IPS-18a (cell line): ENCODE results near the gene TMEM217.

ENCODE experiments used
- H3K27ac ChIP-seq: one replicate; pipeline ENCODE4 v1.5.1; 2013; ENCODE audit warnings: low read length
- H3K27me3 ChIP-seq: one replicate; pipeline ENCODE4 v1.6.1; 2013; ENCODE audit warnings: mild to moderate bottlenecking, low read length; ENCODE audit not compliant: control insufficient read depth, insufficient read depth
- H3K36me3 ChIP-seq: one replicate; pipeline ENCODE4 v1.6.1; 2013; ENCODE audit warnings: low read depth, low read length; ENCODE audit not compliant: control insufficient read depth
- H3K4me1 ChIP-seq: one replicate; pipeline ENCODE4 v1.6.1; 2013; ENCODE audit warnings: low read depth, low read length; ENCODE audit not compliant: control insufficient read depth
- H3K4me3 ChIP-seq: one replicate; pipeline ENCODE4 v1.5.1; 2013; ENCODE audit warnings: low read length
- H3K9ac ChIP-seq: one replicate; pipeline ENCODE4 v1.6.1; 2013; ENCODE audit warnings: mild to moderate bottlenecking, low read length, moderate library complexity
- H3K9me3 ChIP-seq: one replicate; pipeline ENCODE4 v1.6.1; 2013; ENCODE audit warnings: low read depth, low read length; ENCODE audit not compliant: control insufficient read depth

TMEM217 gene

GRCh38 chr6:37241775-37242428 is 16.0 kb downstream of the TMEM217 start:
- no peak overlapping the region for H3K4me3 ChIP-seq
- no peak overlapping the region for H3K27ac ChIP-seq
- H3K9me3 ChIP-seq, result no peaks in the 10 kb centered on the region
- H3K36me3 ChIP-seq, result no peaks in the 10 kb centered on the region
- no peaks in the 10 kb centered on the region for H3K4me1 ChIP-seq
- H3K9ac ChIP-seq, result no peak overlapping the region
- no peaks in the 10 kb centered on the region for H3K27me3 ChIP-seq

GRCh38 chr6:37241131-37241530 is 16.8 kb downstream of the TMEM217 start:
- Histone ChIP-seq H3K9me3 (no peaks in the 10 kb centered on the region), H3K36me3 (no peaks in the 10 kb centered on the region), H3K9ac (no peak overlapping the region), H3K4me3 (no peak overlapping the region), H3K27me3 (no peaks in the 10 kb centered on the region), H3K4me1 (no peaks in the 10 kb centered on the region), H3K27ac (no peak overlapping the region)

- Histone ChIP-seq H3K9me3 (no peaks in the 10 kb centered on the region), H3K27ac (no peak overlapping the region), H3K9ac (no peak overlapping the region), H3K4me3 (no peak overlapping the region), H3K4me1 (no peaks in the 10 kb centered on the region), H3K27me3 (no peaks in the 10 kb centered on the region), H3K36me3 (no peaks in the 10 kb centered on the region)
Measured at GRCh38 chr6:37239950-37240713, 17.8 kb downstream of the TMEM217 start.

- Histone ChIP-seq H3K27me3 (no peaks in the 10 kb centered on the region), H3K36me3 (no peaks in the 10 kb centered on the region), H3K4me1 (no peaks in the 10 kb centered on the region), H3K27ac (no peak overlapping the region), H3K9ac (no peak overlapping the region), H3K9me3 (no peaks in the 10 kb centered on the region), H3K4me3 (no peak overlapping the region)
Measured at GRCh38 chr6:37239526-37239925, 18.4 kb downstream of the TMEM217 start.

- H3K9ac ChIP-seq, result no peak overlapping the region
- no peaks in the 10 kb centered on the region for H3K36me3 ChIP-seq
- H3K9me3 ChIP-seq, result no peaks in the 10 kb centered on the region
- no peaks in the 10 kb centered on the region for H3K4me1 ChIP-seq
- H3K27me3 ChIP-seq, result no peaks in the 10 kb centered on the region
- no peak overlapping the region for H3K27ac ChIP-seq
- H3K4me3 ChIP-seq, result no peak overlapping the region
Measured at GRCh38 chr6:37238381-37238780, 19.6 kb downstream of the TMEM217 start.

GRCh38 chr6:37237789-37238188 is 20.2 kb downstream of the TMEM217 start:
- Histone ChIP-seq H3K36me3 (no peaks in the 10 kb centered on the region), H3K27ac (no peak overlapping the region), H3K4me1 (no peaks in the 10 kb centered on the region), H3K27me3 (no peaks in the 10 kb centered on the region), H3K4me3 (no peak overlapping the region), H3K9ac (no peak overlapping the region), H3K9me3 (no peaks in the 10 kb centered on the region)

- Histone ChIP-seq H3K9me3 (no peaks in the 10 kb centered on the region), H3K4me3 (no peak overlapping the region), H3K27me3 (no peaks in the 10 kb centered on the region), H3K4me1 (no peaks in the 10 kb centered on the region), H3K36me3 (no peaks in the 10 kb centered on the region), H3K9ac (no peak overlapping the region), H3K27ac (no peak overlapping the region)
Measured at GRCh38 chr6:37236921-37237320, 21.0 kb downstream of the TMEM217 start.

GRCh38 chr6:37233541-37233940 is 24.4 kb downstream of the TMEM217 start:
- H3K27me3 ChIP-seq, result no peaks in the 10 kb centered on the region
- no peak overlapping the region for H3K27ac ChIP-seq
- H3K9ac ChIP-seq, result no peak overlapping the region
- H3K36me3 ChIP-seq, result no peaks in the 10 kb centered on the region
- no peaks in the 10 kb centered on the region for H3K9me3 ChIP-seq
- H3K4me1 ChIP-seq, result no peaks in the 10 kb centered on the region
- H3K4me3 ChIP-seq, result no peak overlapping the region

GRCh38 chr6:37232430-37233017 is 25.4 kb downstream of the TMEM217 start:
- no peak overlapping the region for H3K9ac ChIP-seq
- no peaks in the 10 kb centered on the region for H3K36me3 ChIP-seq
- no peak overlapping the region for H3K4me3 ChIP-seq
- H3K4me1 ChIP-seq, result no peaks in the 10 kb centered on the region
- no peak overlapping the region for H3K27ac ChIP-seq
- H3K27me3 ChIP-seq, result no peaks in the 10 kb centered on the region
- H3K9me3 ChIP-seq, result no peaks in the 10 kb centered on the region

- no peaks in the 10 kb centered on the region for H3K36me3 ChIP-seq
- H3K4me3 ChIP-seq, result no peak overlapping the region
Measured at GRCh38 chr6:37230104-37230503, 27.8 kb downstream of the TMEM217 start.

GRCh38 chr6:37225350-37226169 is 32.4 kb downstream of the TMEM217 start:
- Histone ChIP-seq H3K36me3 (no peaks in the 10 kb centered on the region), H3K4me1 (peaks cover 10% of the 10 kb centered on the region), H3K9me3 (no peaks in the 10 kb centered on the region), H3K27ac (no peak overlapping the region), H3K9ac (no peak overlapping the region), H3K27me3 (no peaks in the 10 kb centered on the region), H3K4me3 (no peak overlapping the region)

More at GRCh38 chr6:37230104-37230503, 27.8 kb downstream of the TMEM217 start:
- Histone ChIP-seq H3K27me3 (no peaks in the 10 kb centered on the region), H3K4me1 (no peaks in the 10 kb centered on the region), H3K9me3 (no peaks in the 10 kb centered on the region), H3K9ac (no peak overlapping the region), H3K27ac (no peak overlapping the region)
